H1 (cell line): ENCODE measurements around the gene NUP98. TPM values are rescaled to one million over a fixed set of nuclear protein-coding genes. Genes with fewer than 3 reads are reported as not detected.

Source experiments
- CTCF ChIA-PET: fragments of 300-600 bp; sonication (Branson Sonifier 250); formaldehyde crosslinking; loops from one replicate; lab custom pipeline; 2021; ENCODE audit not compliant: partially characterized antibody; lab: Charles Lee
- POLR2A ChIA-PET: fragments of 300-600 bp; sonication (Branson Sonifier 250); formaldehyde crosslinking; loops from one replicate; lab custom pipeline; 2021; ENCODE audit warnings: inconsistent platforms; ENCODE audit not compliant: partially characterized antibody; lab: Charles Lee
- DNase-seq, 2 experiments: peaks; one replicate each; pipeline versions ENCODE4 v3.0.0 to v3.0.0-alpha.2; 2010 to 2022; ENCODE audit warnings: low spot score in 2 of 2, low read depth in 1 of 2, mixed read lengths in 1 of 2
- FAIRE-seq: peaks from 2 replicates; lab custom pipeline; 2011; peaks lifted over from hg19 to GRCh38; lab: Jason Lieb, UNC
- H2AFZ ChIP-seq: 2 replicates; pipeline ENCODE4 v1.8.1; 2012; ENCODE audit warnings: low read length, inconsistent platforms
- H2AK5ac ChIP-seq: 2 replicates; pipeline ENCODE4 v1.6.1; 2013; ENCODE audit warnings: low read depth, low read length
- H2BK120ac ChIP-seq: replicated peaks from 2 replicates; pipeline ENCODE3; 2013; ENCODE audit warnings: low read depth, low read length, inconsistent platforms
- H2BK12ac ChIP-seq: 2 replicates; pipeline ENCODE4 v1.6.1; 2013; ENCODE audit warnings: low read depth, low read length
- H2BK15ac ChIP-seq: 2 replicates; pipeline ENCODE4 v1.6.1; 2013; ENCODE audit warnings: low read length
- H2BK20ac ChIP-seq: 2 replicates; pipeline ENCODE4 v1.6.1; 2013; ENCODE audit warnings: low read length
- H2BK5ac ChIP-seq: 2 replicates; pipeline ENCODE4 v1.6.1; 2013; ENCODE audit warnings: low read depth, low read length
- H3K14ac ChIP-seq: 2 replicates; pipeline ENCODE4 v1.6.1; 2013; ENCODE audit warnings: inconsistent platforms; ENCODE audit not compliant: insufficient read length
- H3K18ac ChIP-seq: 2 replicates; pipeline ENCODE4 v1.6.1; 2013; ENCODE audit warnings: low read length; ENCODE audit errors: extremely low read depth
- H3K23ac ChIP-seq: 2 replicates; pipeline ENCODE4 v1.6.1; 2013; ENCODE audit warnings: inconsistent platforms; ENCODE audit not compliant: insufficient read length
- H3K23me2 ChIP-seq: 2 replicates; pipeline ENCODE4 v1.6.1; 2013; ENCODE audit warnings: low read depth, low read length
- H3K27ac ChIP-seq: 2 replicates; pipeline ENCODE4 v1.6.1; 2011; ENCODE audit warnings: low read depth, low read length, inconsistent platforms
- H3K27me3 ChIP-seq, 4 experiments: replicated peaks in 1 of 4; 1 replicate in 1 of 4; 2 replicates in 3 of 4; pipeline versions ENCODE4 v1.6.1 to v1.8.1; 2011 to 2013; ENCODE audit warnings: low read length in 3 of 4, mild to moderate bottlenecking in 3 of 4, inconsistent platforms in 2 of 4, mixed read lengths in 2 of 4, moderate library complexity in 1 of 4; ENCODE audit not compliant: control insufficient read depth in 3 of 4, insufficient read depth in 3 of 4; ENCODE audit errors: extremely low read depth in 1 of 4
- H3K36me3 ChIP-seq, 4 experiments: 2 replicates each; pipeline versions ENCODE4 v1.6.1 to v1.8.1; 2011 to 2013; ENCODE audit warnings: mild to moderate bottlenecking in 4 of 4, low read length in 3 of 4, moderate library complexity in 2 of 4, control low read depth in 1 of 4, inconsistent platforms in 1 of 4; ENCODE audit not compliant: insufficient read depth in 4 of 4, control insufficient read depth in 2 of 4
- H3K4ac ChIP-seq: replicated peaks from 2 replicates; pipeline ENCODE3; 2013; ENCODE audit warnings: low read length, low read depth, mixed read lengths, inconsistent platforms; ENCODE audit not compliant: insufficient read length
- H3K4me1 ChIP-seq, 4 experiments: replicated peaks in 1 of 4; 1 replicate in 1 of 4; 2 replicates in 3 of 4; pipeline versions ENCODE4 v1.6.1 to v1.8.1; 2011 to 2013; ENCODE audit warnings: low read length in 3 of 4, inconsistent platforms in 2 of 4, mixed read lengths in 1 of 4; ENCODE audit not compliant: insufficient read depth in 4 of 4, control insufficient read depth in 3 of 4
- H3K4me2 ChIP-seq, 2 experiments: 2 replicates each; pipeline versions ENCODE4 v1.6.1 to v1.8.1; 2011 to 2013; ENCODE audit warnings: low read depth in 2 of 2, low read length in 2 of 2, control low read depth in 1 of 2, inconsistent platforms in 1 of 2, mild to moderate bottlenecking in 1 of 2; ENCODE audit not compliant: insufficient read depth in 1 of 2
- H3K4me3 ChIP-seq, 4 experiments: fragments of 200-600, 300-600 bp in 1 of 4; sonication (generic), shearing (Covaris generic), sonication (Bioruptor Twin) in 1 of 4; 2 replicates each; pipeline versions ENCODE4 v1.5.1 to v1.8.1; 2011 to 2016; ENCODE audit warnings: low read length in 4 of 4, low read depth in 3 of 4, control low read depth in 2 of 4, inconsistent platforms in 2 of 4, mild to moderate bottlenecking in 2 of 4, mixed read lengths in 1 of 4, moderate library complexity in 1 of 4; ENCODE audit not compliant: insufficient read depth in 2 of 4; ENCODE audit errors: extremely low read depth in 1 of 4
- H3K56ac ChIP-seq: replicated peaks from 2 replicates; pipeline ENCODE3; 2013; ENCODE audit warnings: low read depth, mild to moderate bottlenecking, mixed read lengths, low read length, inconsistent platforms; ENCODE audit not compliant: insufficient read length
- H3K79me1 ChIP-seq: 2 replicates; pipeline ENCODE4 v1.6.1; 2013; ENCODE audit warnings: low read depth, low read length, control low read depth
- H3K79me2 ChIP-seq, 2 experiments: 2 replicates each; pipeline versions ENCODE4 v1.6.1 to v1.8.1; 2012 to 2013; ENCODE audit warnings: low read length in 2 of 2, mild to moderate bottlenecking in 2 of 2, inconsistent platforms in 1 of 2; ENCODE audit not compliant: insufficient read depth in 2 of 2, control insufficient read depth in 1 of 2
- H3K9ac ChIP-seq, 4 experiments: replicated peaks in 1 of 4; 1 replicate in 1 of 4; 2 replicates in 3 of 4; pipeline versions ENCODE4 v1.6.1 to v1.8.1; 2011 to 2013; ENCODE audit warnings: low read depth in 3 of 4, low read length in 3 of 4, control low read depth in 2 of 4, mild to moderate bottlenecking in 2 of 4, moderate library complexity in 2 of 4, inconsistent platforms in 1 of 4; ENCODE audit errors: extremely low read depth in 1 of 4
- H3K9me3 ChIP-seq, 2 experiments: 2 replicates each; pipeline versions ENCODE4 v1.6.1 to v1.8.1; 2012 to 2013; ENCODE audit warnings: mild to moderate bottlenecking in 2 of 2, moderate library complexity in 2 of 2, control low read depth in 1 of 2, inconsistent platforms in 1 of 2, low read depth in 1 of 2, low read length in 1 of 2, mixed read lengths in 1 of 2; ENCODE audit not compliant: insufficient read depth in 2 of 2
- H4K20me1 ChIP-seq, 2 experiments: replicated peaks in 1 of 2; 2 replicates each; pipeline versions ENCODE3 to v1.8.1; 2011 to 2013; ENCODE audit warnings: inconsistent platforms in 2 of 2, low read length in 2 of 2, mild to moderate bottlenecking in 1 of 2; ENCODE audit not compliant: insufficient read depth in 2 of 2, control insufficient read depth in 1 of 2
- H4K5ac ChIP-seq: 2 replicates; pipeline ENCODE4 v1.6.1; 2013; ENCODE audit warnings: low read length, low read depth, mixed read lengths, inconsistent platforms; ENCODE audit not compliant: insufficient read length
- H4K8ac ChIP-seq: 2 replicates; pipeline ENCODE4 v1.8.0; 2013; ENCODE audit warnings: mild to moderate bottlenecking, moderate library complexity, low read length, inconsistent platforms; ENCODE audit not compliant: insufficient read depth; ENCODE audit errors: extremely low read depth
- H4K91ac ChIP-seq: replicated peaks from 2 replicates; pipeline ENCODE3; 2013; ENCODE audit warnings: low read length, mixed read lengths, inconsistent platforms; ENCODE audit not compliant: insufficient read length
- HDAC2 ChIP-seq, 2 experiments: fragments of 300-600 bp in 1 of 2; sonication (generic) in 1 of 2; IDR thresholded peaks; 2 replicates each; pipeline ENCODE4 v1.6.1; 2011 to 2012; ENCODE audit warnings: low read depth in 2 of 2, low read length in 2 of 2, mild to moderate bottlenecking in 2 of 2, moderate library complexity in 2 of 2, borderline replicate concordance in 1 of 2, inconsistent platforms in 1 of 2
- HDAC6 ChIP-seq: IDR thresholded peaks from one replicate; pipeline ENCODE4 v1.7.1; 2012; ENCODE audit warnings: low read depth, mild to moderate bottlenecking, inconsistent platforms, low read length, moderate library complexity
- POLR2AphosphoS5 ChIP-seq: IDR thresholded peaks from 2 replicates; pipeline ENCODE4 v1.6.1; 2011; ENCODE audit warnings: low read depth, low read length
- RNF2 ChIP-seq: fragments of 200-900, 300-1000 bp; sonication (generic); IDR thresholded peaks from 2 replicates; pipeline ENCODE4 v1.7.1; 2016; ENCODE audit warnings: borderline replicate concordance, low read depth, mild to moderate bottlenecking, antibody characterized with exemption, low read length; ENCODE audit not compliant: poor library complexity, severe bottlenecking; ENCODE audit errors: missing control alignments
- RXRA ChIP-seq: IDR thresholded peaks from 2 replicates; pipeline ENCODE4 v1.6.1; 2011; ENCODE audit warnings: low read depth, mild to moderate bottlenecking, low read length, moderate library complexity; ENCODE audit not compliant: insufficient read depth
- SIX5 ChIP-seq: IDR thresholded peaks from 2 replicates; pipeline ENCODE4 v1.6.1; 2011; ENCODE audit warnings: mild to moderate bottlenecking, low read depth, low read length
- TAF7 ChIP-seq: optimal IDR thresholded peaks from 2 replicates; pipeline ENCODE3; 2011; ENCODE audit warnings: low read depth, mild to moderate bottlenecking, inconsistent platforms, low read length, moderate library complexity, borderline replicate concordance
- YY1 ChIP-seq: IDR thresholded peaks from 2 replicates; pipeline ENCODE4 v1.6.1; 2011; ENCODE audit warnings: low read depth, mild to moderate bottlenecking, low read length
- WGBS, 2 experiments: shearing (Covaris generic) in 1 of 2; methylation state at CpG; one replicate each; pipeline versions ENCODE4 v1.1.6 to v1.1.7; 2013 to 2015; ENCODE audit warnings: low lambda C conversion rate in 2 of 2, mixed read lengths in 2 of 2, inconsistent platforms in 1 of 2, low coverage in 1 of 2, missing lambda C conversion rate in 1 of 2; ENCODE audit not compliant: insufficient replicate concordance in 2 of 2, insufficient coverage in 1 of 2, insufficient read length in 1 of 2; ENCODE audit errors: extremely low coverage in 1 of 2, missing lambda C conversion rate in 1 of 2; 5-methylcytosine and 5-hydroxymethylcytosine counted together
- polyA plus RNA-seq, 7 experiments: library from polyadenylated mRNA; depleted of rRNA in 3 of 7; stranded (reverse) in 5 of 7; unstranded in 2 of 7; fragments of >200 nt in 5 of 7; fragments of 200-250 nt in 2 of 7; gene quantifications; 1 replicate in 5 of 7; 2 replicates in 1 of 7; 4 replicates in 1 of 7; pipeline versions ENCODE4 v1.2.1 to v1.2.3, GENCODE V29; 2011 to 2013; ENCODE audit warnings: missing spikeins in 2 of 7, mixed read lengths in 2 of 7
- total RNA-seq: library from RNA; stranded (reverse); fragmentation: NEBNext Ultra II Directional; extraction: Animal tissue kit (Norgen Biotek cat#: 25700); gene quantifications from 2 replicates; pipeline ENCODE4 v1.2.1, GENCODE V29; 2021
- TF ChIP-seq, protein P1 (sequence below): IDR thresholded peaks from 2 replicates; pipeline ENCODE4 v1.6.1; 2011; ENCODE audit warnings: low read depth, mild to moderate bottlenecking, low read length; ENCODE audit not compliant: insufficient read depth

The NUP98 gene
- total and polyA plus RNA-seq, 2 of the 8 experiments (the other 6 are each of a cell fraction or from before 2014, with no cell fraction given) = 98.6 to 261 TPM

DNA sequence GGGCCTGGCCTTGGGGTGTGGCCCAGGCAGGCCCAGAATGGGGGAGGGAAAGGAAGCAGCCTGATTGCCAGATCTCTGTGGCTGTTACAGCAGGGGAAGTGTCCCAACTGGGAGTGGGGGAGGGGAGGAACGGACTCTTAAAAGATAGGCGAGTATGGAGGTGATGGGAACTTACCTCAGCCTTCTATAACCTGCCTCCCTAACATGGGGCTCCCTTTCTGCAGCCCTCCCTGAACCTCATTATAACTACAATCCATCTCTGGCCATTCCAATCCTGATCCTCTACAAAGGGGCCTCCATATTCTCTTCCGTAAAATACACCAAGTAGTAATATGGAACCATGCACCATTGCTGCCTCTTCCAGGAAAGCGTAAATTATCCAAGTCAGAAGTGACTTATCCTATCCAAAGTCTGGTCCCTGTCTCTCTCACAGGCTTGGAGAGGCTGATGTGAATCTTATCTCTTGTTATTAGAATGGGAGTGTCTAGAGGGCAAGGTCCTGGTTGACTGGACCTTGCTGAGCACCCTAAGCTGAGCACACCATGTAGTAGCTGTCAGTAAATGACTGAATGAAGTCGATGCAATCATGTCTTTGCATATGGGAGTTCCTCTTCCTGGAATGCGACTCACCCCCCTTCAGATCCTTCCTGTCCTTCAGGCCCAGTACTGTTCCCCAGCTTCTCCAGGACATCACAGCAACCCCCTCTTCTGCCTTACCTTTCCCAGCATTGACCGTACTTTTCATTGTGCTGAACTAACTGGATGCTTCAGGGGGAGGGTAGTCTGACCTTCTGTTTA is 37.5 kb upstream of the NUP98 start:
- Histone ChIP-seq H3K14ac (no peak overlapping the region), H2AK5ac (no peak overlapping the region), H2BK20ac (no peak overlapping the region), H3K23me2 (peaks cover 4% of the 10 kb centered on the region), H2BK15ac (no peak overlapping the region), H3K27me3 (no peaks in the 10 kb centered on the region), H3K9me3 (no peaks in the 10 kb centered on the region), H3K4me1 (peaks cover 8 to 26% (median 16%) of the 10 kb centered on the region in 4 experiments), H3K79me2 (peaks cover 11 to 58% of the 10 kb centered on the region in 2 experiments), H3K27ac (no peak overlapping the region), H3K4ac (no peak overlapping the region), H3K9ac (no peak overlapping the region), H2BK120ac (no peak overlapping the region), H2AFZ (no peak overlapping the region), H2BK5ac (0 out of 2 replicates have a peak overlapping the region, but pooled peaks have one; percentile 7), H3K36me3 (peaks cover 0 to 12% (median 4%) of the 10 kb centered on the region in 4 experiments; a peak in 4 of 8 replicates), H3K4me2 (peak overlapping the region; percentile 5 to 22; a peak in 1 of 4 replicates), H3K23ac (no peak overlapping the region), H3K79me1 (peaks cover 25% of the 10 kb centered on the region), H3K4me3 (no peak overlapping the region), H4K5ac (no peak overlapping the region), H4K91ac (no peak overlapping the region), H4K20me1 (peaks cover 16 to 35% of the 10 kb centered on the region in 2 experiments), H3K56ac (no peak overlapping the region), H3K18ac (no peak overlapping the region), H2BK12ac (no peak overlapping the region), H4K8ac (no peak overlapping the region)
- 89% methylated on average over 7 of the region's 7 CpGs; no CpG with 5 or more reads in 1 of the 2 experiments for WGBS, 2 experiments
- DNase-seq (no peak), FAIRE-seq (no peak)
- ChIA-PET CTCF (interaction anchor here (1.0 to 18.5 kb wide), 9 partner anchors 9 to 250 kb away, joined by 3 to 214 read pairs (median 5); partner anchors contain the start of genes PGAP2 and STIM1), POLR2A (interaction anchor here (0.7 to 1.6 kb wide), 6 partner anchors 9 to 37 kb away, joined by 3 to 7 read pairs (median 4); partner anchors contain the start of genes NUP98 and STIM1)
- no peak for TF ChIP-seq YY1
- no peak for TF ChIP-seq POLR2AphosphoS5
- TF ChIP-seq, protein P1, sequence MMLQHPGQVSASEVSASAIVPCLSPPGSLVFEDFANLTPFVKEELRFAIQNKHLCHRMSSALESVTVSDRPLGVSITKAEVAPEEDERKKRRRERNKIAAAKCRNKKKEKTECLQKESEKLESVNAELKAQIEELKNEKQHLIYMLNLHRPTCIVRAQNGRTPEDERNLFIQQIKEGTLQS = no peak
- TF ChIP-seq HDAC2 (IDR thresholded peaks at IDR 0.05; ENCODE audit: borderline replicate concordance in 1 of 2, low read depth in 2 of 2, low read length in 2 of 2) = no peak
- TF ChIP-seq SIX5 = no peak
- TF ChIP-seq RXRA = no peak
- TF ChIP-seq HDAC6 = no peak
- no peak for TF ChIP-seq RNF2
- TF ChIP-seq TAF7 = no peak
